ENCODE data around the gene ASB3.
"Not testable (repeated sequence)": the region's sequence is repeated elsewhere in the genome, so short reads cannot be mapped to it uniquely, and the experiment has no call there.

ASB3 gene

GRCh38 chr2:53660886-53661285, 125.9 kb downstream of the ASB3 start:
- no peak overlapping the region for H3K4me3 ChIP-seq (ENCODE audit: low read depth, low read length)

- not testable (repeated sequence) for H3K4me3 ChIP-seq (ENCODE audit: low read depth, low read length)
Observed at GRCh38 chr2:53658474-53658873, 128.3 kb downstream of the ASB3 start.

- no peak overlapping the region for H3K4me3 ChIP-seq (ENCODE audit: low read depth, low read length)
Observed at GRCh38 chr2:53655256-53655655, 131.5 kb downstream of the ASB3 start.

GRCh38 chr2:53654396-53654795, 132.4 kb downstream of the ASB3 start:
- no peak overlapping the region for H3K4me3 ChIP-seq (ENCODE audit: low read depth, low read length)

- no peak overlapping the region for H3K4me3 ChIP-seq (ENCODE audit: low read depth, low read length)
Observed at GRCh38 chr2:53652131-53652530, 134.6 kb downstream of the ASB3 start.

GRCh38 chr2:53646788-53647187, 140.0 kb downstream of the ASB3 start:
- no peak overlapping the region for H3K4me3 ChIP-seq (ENCODE audit: low read depth, low read length)

- no peak overlapping the region for H3K4me3 ChIP-seq (ENCODE audit: low read depth, low read length)
Observed at GRCh38 chr2:53641290-53641689, 145.5 kb downstream of the ASB3 start.

- H3K4me3 ChIP-seq (ENCODE audit: low read depth, low read length), result no peak overlapping the region
Observed at GRCh38 chr2:53640466-53640865, 146.3 kb downstream of the ASB3 start.

GRCh38 chr2:53636596-53636995, 150.2 kb downstream of the ASB3 start:
- no peak overlapping the region for H3K4me3 ChIP-seq (ENCODE audit: low read depth, low read length)

GRCh38 chr2:53636109-53636508, 150.6 kb downstream of the ASB3 start:
- no peak overlapping the region for H3K4me3 ChIP-seq (ENCODE audit: low read depth, low read length)

- no peak overlapping the region for H3K4me3 ChIP-seq (ENCODE audit: low read depth, low read length)
Observed at GRCh38 chr2:53635694-53636093, 151.1 kb downstream of the ASB3 start.

GRCh38 chr2:53633441-53633840, 153.3 kb downstream of the ASB3 start:
- no peak overlapping the region for H3K4me3 ChIP-seq (ENCODE audit: low read depth, low read length)

GRCh38 chr2:53632714-53633113, 154.0 kb downstream of the ASB3 start:
- H3K4me3 ChIP-seq (ENCODE audit: low read depth, low read length), result no peak overlapping the region

GRCh38 chr2:53632126-53632460, 154.7 kb downstream of the ASB3 start:
- H3K4me3 ChIP-seq (ENCODE audit: low read depth, low read length), result no peak overlapping the region

GRCh38 chr2:53631313-53632125, 155.2 kb downstream of the ASB3 start:
- no peak overlapping the region for H3K4me3 ChIP-seq (ENCODE audit: low read depth, low read length)

- H3K4me3 ChIP-seq (ENCODE audit: low read depth, low read length), result no peak overlapping the region
Observed at GRCh38 chr2:53630026-53630606, 156.6 kb downstream of the ASB3 start.

GRCh38 chr2:53629501-53629900, 157.3 kb downstream of the ASB3 start:
- no peak overlapping the region for H3K4me3 ChIP-seq (ENCODE audit: low read depth, low read length)

GRCh38 chr2:53629001-53629400, 157.8 kb downstream of the ASB3 start:
- H3K4me3 ChIP-seq (ENCODE audit: low read depth, low read length), result no peak overlapping the region

- H3K4me3 ChIP-seq (ENCODE audit: low read depth, low read length), result no peak overlapping the region
Observed at GRCh38 chr2:53622141-53622540, 164.6 kb downstream of the ASB3 start.

GRCh38 chr2:53620981-53621380, 165.8 kb downstream of the ASB3 start:
- H3K4me3 ChIP-seq (ENCODE audit: low read depth, low read length), result no peak overlapping the region

Measured in iPS-11a (cell line).